Measurements from ENCODE around the gene COMMD10.

- TF ChIP-seq POLR2A (IDR thresholded peaks at IDR 0.05), result no peak
- TF ChIP-seq, protein P1, sequence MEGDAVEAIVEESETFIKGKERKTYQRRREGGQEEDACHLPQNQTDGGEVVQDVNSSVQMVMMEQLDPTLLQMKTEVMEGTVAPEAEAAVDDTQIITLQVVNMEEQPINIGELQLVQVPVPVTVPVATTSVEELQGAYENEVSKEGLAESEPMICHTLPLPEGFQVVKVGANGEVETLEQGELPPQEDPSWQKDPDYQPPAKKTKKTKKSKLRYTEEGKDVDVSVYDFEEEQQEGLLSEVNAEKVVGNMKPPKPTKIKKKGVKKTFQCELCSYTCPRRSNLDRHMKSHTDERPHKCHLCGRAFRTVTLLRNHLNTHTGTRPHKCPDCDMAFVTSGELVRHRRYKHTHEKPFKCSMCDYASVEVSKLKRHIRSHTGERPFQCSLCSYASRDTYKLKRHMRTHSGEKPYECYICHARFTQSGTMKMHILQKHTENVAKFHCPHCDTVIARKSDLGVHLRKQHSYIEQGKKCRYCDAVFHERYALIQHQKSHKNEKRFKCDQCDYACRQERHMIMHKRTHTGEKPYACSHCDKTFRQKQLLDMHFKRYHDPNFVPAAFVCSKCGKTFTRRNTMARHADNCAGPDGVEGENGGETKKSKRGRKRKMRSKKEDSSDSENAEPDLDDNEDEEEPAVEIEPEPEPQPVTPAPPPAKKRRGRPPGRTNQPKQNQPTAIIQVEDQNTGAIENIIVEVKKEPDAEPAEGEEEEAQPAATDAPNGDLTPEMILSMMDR (IDR thresholded peaks at IDR 0.05 in 4 of 5, conservative IDR thresholded peaks at IDR 0.05 in 1 of 5), result no peak
Observed at GRCh38 chr5:116209166-116209565, 124.3 kb downstream of the COMMD10 start.
